Raji (cell line): Measurements from ENCODE around the gene LYPLAL1.

Experiments used
- POLR2A ChIP-seq: IDR thresholded peaks from 2 replicates; pipeline ENCODE4 v1.6.1; 2011; ENCODE audit warnings: low read depth, low read length, control low read depth; ENCODE audit not compliant: insufficient read depth

Gene LYPLAL1

GRCh38 chr1:219151467-219151866, 22.2 kb upstream of the LYPLAL1 start:
- TF ChIP-seq POLR2A, result no peak

- TF ChIP-seq POLR2A, result no peak
Measured at GRCh38 chr1:219152751-219153150, 20.9 kb upstream of the LYPLAL1 start.

- TF ChIP-seq POLR2A, result no peak
Measured at GRCh38 chr1:219153723-219154122, 20.0 kb upstream of the LYPLAL1 start.

- no peak for TF ChIP-seq POLR2A
Measured at GRCh38 chr1:219155135-219155534, 18.5 kb upstream of the LYPLAL1 start.

GRCh38 chr1:219159946-219160645, 13.6 kb upstream of the LYPLAL1 start:
- TF ChIP-seq POLR2A, result no peak

- no peak for TF ChIP-seq POLR2A
Measured at GRCh38 chr1:219160967-219161366, 12.7 kb upstream of the LYPLAL1 start.

GRCh38 chr1:219161371-219161770, 12.3 kb upstream of the LYPLAL1 start:
- TF ChIP-seq POLR2A, result no peak

- no peak for TF ChIP-seq POLR2A
Measured at GRCh38 chr1:219163401-219163954, 10.2 kb upstream of the LYPLAL1 start.

GRCh38 chr1:219171192-219171935, 2.3 kb upstream of the LYPLAL1 start:
- TF ChIP-seq POLR2A, result no peak

- TF ChIP-seq POLR2A, result no peak
Measured at GRCh38 chr1:219172821-219173220, 857 bp upstream of the LYPLAL1 start.

GRCh38 chr1:219173434-219173757, 282 bp upstream of the LYPLAL1 start:
- TF ChIP-seq POLR2A, result no peak

- TF ChIP-seq POLR2A, result no peak
Measured at GRCh38 chr1:219174460-219175211, 958 bp downstream of the LYPLAL1 start.

GRCh38 chr1:219175212-219175564, 1.5 kb downstream of the LYPLAL1 start:
- TF ChIP-seq POLR2A, result no peak

- no peak for TF ChIP-seq POLR2A
Measured at GRCh38 chr1:219176168-219176567, 2.5 kb downstream of the LYPLAL1 start.

- no peak for TF ChIP-seq POLR2A
Measured at GRCh38 chr1:219177363-219177762, 3.7 kb downstream of the LYPLAL1 start.

- no peak for TF ChIP-seq POLR2A
Measured at GRCh38 chr1:219177940-219178339, 4.3 kb downstream of the LYPLAL1 start.
